Activated CD8-positive, alpha-beta memory T cell treated with anti-CD3 and anti-CD28 coated beads for 36 hours (primary cell): Measurements from ENCODE around the gene PSENEN. TPM values are rescaled to one million over a fixed set of nuclear protein-coding genes. Genes with fewer than 3 reads are reported as not detected.

Experiments used
- CTCF ChIA-PET: fragments of 350-600 bp; sonication (Branson Sonifier 250); formaldehyde crosslinking; loops from one replicate; lab custom pipeline; 2021; ENCODE audit warnings: antibody characterized with exemption; lab: Charles Lee
- POLR2A ChIA-PET: fragments of 350-600 bp; sonication (Branson Sonifier 250); formaldehyde crosslinking; loops from one replicate; lab custom pipeline; 2021; ENCODE audit warnings: antibody characterized with exemption; lab: Charles Lee
- total RNA-seq, 2 experiments: library from RNA; stranded (reverse); gene quantifications; one replicate each; pipeline ENCODE4 v1.2.3, GENCODE V29; 2021

Gene PSENEN
- 10 to 100 TPM; 50.8 to 53.4 TPM for total RNA-seq

GRCh38 chr19:35745328-35746086 lies at the start of gene PSENEN, which contains the start of gene U2AF1L4:
PSENEN (plus strand) TSS chr19:35745651; CDS start chr19:35745931, 280 bp downstream.
U2AF1L4 (minus strand) TSS chr19:35745418; CDS start chr19:35745391, 27 bp downstream.
- CTCF ChIA-PET, result interaction anchor here (0.9 kb wide), 1 partner anchor 51 kb away, joined by 3 read pairs; no protein-coding TSS in a partner anchor
- POLR2A ChIA-PET, result interaction anchor here (0.6 to 2.2 kb wide), 7 partner anchors 27 to 56 kb away, joined by 3 to 17 read pairs (median 6); no protein-coding TSS in a partner anchor

GRCh38 chr19:35695895-35696422 lies 49.5 kb upstream of the PSENEN start:
- CTCF ChIA-PET, result interaction anchor here (2.8 to 8.5 kb wide), 3 partner anchors 17 to 124 kb away, joined by 10 to 67 read pairs (median 17); no protein-coding TSS in a partner anchor
- POLR2A ChIA-PET, result no interaction called here

- POLR2A ChIA-PET, result interaction anchor here (0.5 kb wide), 1 partner anchor 123 kb away, joined by 3 read pairs; no protein-coding TSS in a partner anchor
These were observed 48.6 kb upstream of the PSENEN start for GRCh38 chr19:35696835-35697234.

GRCh38 chr19:35702223-35703012 lies 43.0 kb upstream of the PSENEN start:
- ChIA-PET CTCF (interaction anchor here (0.7 to 8.5 kb wide), 6 partner anchors 8 to 46 kb away, joined by 3 to 67 read pairs (median 4); partner anchors contain the start of gene LIN37), POLR2A (interaction anchor here (0.8 to 2.6 kb wide), 7 partner anchors 11 to 55 kb away, joined by 3 to 56 read pairs (median 7); partner anchors contain the start of genes PSENEN and U2AF1L4)

More at GRCh38 chr19:35696835-35697234, 48.6 kb upstream of the PSENEN start:
- CTCF ChIA-PET, result interaction anchor here (2.8 to 8.5 kb wide), 3 partner anchors 16 to 123 kb away, joined by 10 to 67 read pairs (median 17); no protein-coding TSS in a partner anchor

GRCh38 chr19:35703343-35703742 lies 42.1 kb upstream of the PSENEN start:
- POLR2A ChIA-PET, result interaction anchor here (1.5 to 2.6 kb wide), 3 partner anchors 10 to 37 kb away, joined by 7 to 56 read pairs (median 8); no protein-coding TSS in a partner anchor

GRCh38 chr19:35704218-35704617 lies 41.2 kb upstream of the PSENEN start, which contains the start of gene ZBTB32:
ZBTB32 (plus strand) TSS chr19:35704558; CDS start chr19:35714627, 10,069 bp downstream.
- ChIA-PET POLR2A (interaction anchor here (2.6 kb wide), 1 partner anchor 36 kb away, joined by 7 read pairs; no protein-coding TSS in a partner anchor), CTCF (interaction anchor here (0.6 to 8.5 kb wide), 4 partner anchors 9 to 192 kb away, joined by 3 to 67 read pairs (median 3); no protein-coding TSS in a partner anchor)

More at GRCh38 chr19:35703343-35703742, 42.1 kb upstream of the PSENEN start:
- CTCF ChIA-PET, result interaction anchor here (0.7 to 8.5 kb wide), 4 partner anchors 9 to 193 kb away, joined by 3 to 67 read pairs (median 6); no protein-coding TSS in a partner anchor

GRCh38 chr19:35708391-35708790 lies 37.1 kb upstream of the PSENEN start:
- ChIA-PET CTCF (interaction anchor here (0.5 to 1.4 kb wide), 2 partner anchors 10 to 14 kb away, joined by 4 read pairs; no protein-coding TSS in a partner anchor), POLR2A (no interaction called here)

GRCh38 chr19:35710784-35711723 lies 34.4 kb upstream of the PSENEN start:
- ChIA-PET POLR2A (interaction anchor here (0.8 to 6.2 kb wide), 9 partner anchors 8 to 159 kb away, joined by 3 to 56 read pairs (median 4); partner anchors contain the start of genes IGFLR1, LIN37, PSENEN and U2AF1L4), CTCF (interaction anchor here (0.7 to 6.6 kb wide), 7 partner anchors 11 to 364 kb away, joined by 3 to 67 read pairs (median 3); partner anchors contain the start of genes LIN37 and ZBTB32)

GRCh38 chr19:35712567-35713505 lies 32.6 kb upstream of the PSENEN start:
- ChIA-PET POLR2A (interaction anchor here (0.6 to 6.2 kb wide), 9 partner anchors 9 to 366 kb away, joined by 3 to 56 read pairs (median 8); partner anchors contain the start of genes IGFLR1, PSENEN and U2AF1L4), CTCF (interaction anchor here (1.1 to 6.6 kb wide), 7 partner anchors 13 to 193 kb away, joined by 3 to 67 read pairs (median 9); partner anchors contain the start of genes IGFLR1, LIN37 and ZBTB32)

- ChIA-PET POLR2A (interaction anchor here (0.8 to 6.2 kb wide), 6 partner anchors 8 to 366 kb away, joined by 3 to 56 read pairs (median 14); partner anchors contain the start of genes PSENEN and U2AF1L4), CTCF (interaction anchor here (1.1 to 6.6 kb wide), 6 partner anchors 13 to 192 kb away, joined by 3 to 67 read pairs (median 10); partner anchors contain the start of genes IGFLR1, LIN37 and ZBTB32)
These were observed 32.0 kb upstream of the PSENEN start for GRCh38 chr19:35713506-35713850.

- ChIA-PET CTCF (interaction anchor here (1.9 to 6.6 kb wide), 4 partner anchors 14 to 27 kb away, joined by 9 to 67 read pairs (median 22); partner anchors contain the start of gene ZBTB32), POLR2A (interaction anchor here (0.8 to 6.2 kb wide), 5 partner anchors 8 to 31 kb away, joined by 3 to 56 read pairs (median 17); partner anchors contain the start of genes PSENEN and U2AF1L4)
These were observed 31.5 kb upstream of the PSENEN start for GRCh38 chr19:35713904-35714495.

- ChIA-PET CTCF (interaction anchor here (1.0 to 6.6 kb wide), 6 partner anchors 15 to 105 kb away, joined by 4 to 67 read pairs (median 10); partner anchors contain the start of gene ZBTB32), POLR2A (interaction anchor here (2.3 to 6.2 kb wide), 3 partner anchors 12 to 30 kb away, joined by 17 to 56 read pairs (median 26); partner anchors contain the start of genes PSENEN and U2AF1L4)
These were observed 30.7 kb upstream of the PSENEN start for GRCh38 chr19:35714601-35715354.

- POLR2A ChIA-PET, result interaction anchor here (0.7 to 6.2 kb wide), 2 partner anchors 13 to 29 kb away, joined by 8 to 56 read pairs; no protein-coding TSS in a partner anchor
- CTCF ChIA-PET, result interaction anchor here (0.9 to 6.6 kb wide), 6 partner anchors 10 to 104 kb away, joined by 3 to 67 read pairs (median 4); partner anchors contain the start of gene ZBTB32
These were observed 30.1 kb upstream of the PSENEN start for GRCh38 chr19:35715355-35715809.
